ENCODE measurements around the gene WDR88.
"Not testable (repeated sequence)": the region's sequence is repeated elsewhere in the genome, so short reads cannot be mapped to it uniquely, and the experiment has no call there.

The WDR88 gene

DNA sequence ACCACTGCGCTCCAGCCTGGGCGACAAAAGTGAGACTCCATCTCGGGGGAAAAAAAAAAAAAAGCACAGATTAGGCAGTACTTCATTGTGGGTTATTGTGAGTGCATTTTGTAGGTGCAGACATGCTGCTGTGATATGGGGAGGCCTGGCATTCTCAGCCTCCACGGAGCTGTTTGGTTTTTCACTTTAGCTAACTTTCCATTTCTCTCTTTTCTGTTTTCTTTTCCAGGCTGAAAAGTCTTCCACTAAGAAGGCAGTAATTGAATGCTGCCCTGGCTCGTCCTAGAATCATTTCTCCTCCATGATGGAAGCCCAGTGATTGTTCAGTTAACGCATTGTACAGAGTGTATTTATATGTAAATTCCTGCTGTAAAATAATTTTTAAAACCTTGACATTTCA is 2.0 kb upstream of the WDR88 start:
- no peak for DNase-seq

DNA sequence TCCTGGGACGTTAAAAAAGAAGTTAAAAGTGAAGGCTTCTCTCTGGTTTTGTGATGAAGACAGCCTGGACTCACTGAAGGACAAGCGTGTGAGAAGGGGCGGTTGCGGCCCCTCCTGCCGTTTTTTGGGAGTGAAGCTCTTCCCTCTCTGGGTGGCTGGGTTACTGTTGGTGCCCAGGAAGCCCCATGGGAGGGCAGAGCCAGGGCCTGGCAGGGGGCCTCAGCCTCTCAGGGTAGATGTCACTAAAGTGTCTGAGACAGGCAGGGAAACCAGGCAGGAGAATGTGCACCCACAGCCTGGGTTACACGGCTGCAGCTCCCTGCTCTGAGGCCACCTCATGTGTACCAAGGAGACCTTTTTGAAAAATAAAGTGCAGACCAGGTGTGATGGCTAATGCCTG is 1.5 kb upstream of the WDR88 start:
- no peak for DNase-seq

DNA sequence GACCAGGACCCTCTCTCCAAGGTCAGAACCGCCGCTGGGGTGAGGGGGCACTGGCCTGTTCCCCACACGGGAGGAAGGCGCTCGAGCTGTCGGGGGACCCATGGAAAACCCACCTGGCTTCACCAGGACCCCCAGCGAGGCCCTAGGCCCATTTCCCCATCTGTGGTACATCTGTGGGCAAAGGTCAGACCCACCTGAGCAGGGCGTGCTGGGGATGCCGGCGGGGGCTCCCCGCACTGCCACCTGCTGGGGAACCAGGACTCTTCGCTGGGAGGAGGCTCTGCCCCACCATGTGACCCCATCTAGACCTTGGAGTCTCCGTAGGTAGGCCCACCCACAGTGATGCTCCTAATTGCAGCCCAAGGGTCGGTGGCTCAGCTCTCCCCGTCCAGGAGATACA is 511 bp downstream of the WDR88 start:
- DNase-seq = no peak

DNA sequence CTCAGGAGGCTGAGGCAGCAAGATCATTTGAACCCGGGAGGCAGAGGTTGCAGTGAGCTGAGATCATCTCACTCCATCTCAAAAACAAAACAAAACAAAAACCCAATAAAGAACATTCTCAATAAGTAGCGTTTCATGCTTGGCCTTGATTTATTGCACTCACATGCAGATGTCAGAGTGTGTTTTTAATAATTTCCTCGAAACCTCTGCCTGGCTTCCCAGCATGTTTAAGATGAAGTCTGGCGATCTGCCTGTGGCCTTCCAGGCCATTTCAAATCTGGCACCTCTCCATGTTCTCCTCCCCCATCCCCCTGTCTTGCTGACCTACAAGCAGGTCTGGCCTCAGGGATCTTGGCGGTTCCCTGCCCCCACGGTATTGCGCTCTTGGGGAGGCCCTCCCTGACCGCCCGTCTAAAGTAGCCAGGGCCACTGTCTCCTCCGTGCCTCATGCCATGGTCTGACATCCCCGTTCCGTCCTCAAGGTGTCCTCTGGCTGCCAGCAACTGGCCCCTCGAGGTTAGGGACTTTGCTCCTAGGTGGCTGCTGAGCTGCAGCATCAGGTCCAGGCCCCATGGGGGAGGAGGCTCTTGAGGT is 1.6 kb downstream of the WDR88 start:
- DNase-seq = no peak

DNA sequence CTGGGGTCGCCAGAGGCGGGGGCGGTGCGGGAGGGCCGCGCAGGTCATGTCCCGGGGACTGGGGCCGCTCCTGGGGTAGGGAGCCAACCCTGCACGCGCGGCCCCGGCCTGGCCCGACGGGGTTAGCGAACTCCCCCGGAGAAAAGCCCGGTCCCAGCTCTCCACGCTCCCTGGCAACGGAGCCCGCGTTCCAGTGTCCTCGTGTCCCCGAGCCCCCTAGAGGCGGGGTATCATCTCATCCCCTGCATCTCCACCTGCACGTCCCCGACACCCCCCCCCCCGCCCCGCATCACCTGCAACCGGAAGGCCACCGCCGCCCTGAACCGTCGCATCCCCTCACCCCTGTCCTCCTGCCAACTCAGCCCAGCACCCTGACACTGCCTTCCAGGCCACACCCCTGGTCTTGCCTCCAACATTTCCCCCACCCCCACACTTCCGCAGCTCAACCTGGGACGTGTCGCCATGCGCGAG is 2.7 kb downstream of the WDR88 start:
- DNase-seq = no peak

DNA sequence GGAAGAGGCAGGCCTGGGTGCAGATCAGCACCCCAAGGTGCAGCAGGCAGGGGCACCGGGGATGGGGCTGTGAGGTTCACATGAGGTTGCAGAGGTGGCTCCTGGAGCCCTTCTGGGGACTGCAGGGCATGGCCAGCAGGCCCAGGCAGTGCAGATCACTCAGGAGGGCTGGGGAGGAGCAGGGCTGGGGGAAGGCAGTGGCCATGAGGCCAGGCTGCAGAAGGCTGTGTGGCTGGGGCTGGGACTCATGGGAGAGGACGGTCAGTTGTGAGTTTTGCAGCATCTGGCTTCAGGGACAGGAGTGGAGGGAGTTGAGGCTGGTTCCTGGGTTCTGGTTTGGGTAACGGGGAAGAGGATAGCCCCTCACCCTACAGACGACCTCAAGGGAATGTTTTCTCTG is 7.3 kb downstream of the WDR88 start:
- DNase-seq = no peak

DNA sequence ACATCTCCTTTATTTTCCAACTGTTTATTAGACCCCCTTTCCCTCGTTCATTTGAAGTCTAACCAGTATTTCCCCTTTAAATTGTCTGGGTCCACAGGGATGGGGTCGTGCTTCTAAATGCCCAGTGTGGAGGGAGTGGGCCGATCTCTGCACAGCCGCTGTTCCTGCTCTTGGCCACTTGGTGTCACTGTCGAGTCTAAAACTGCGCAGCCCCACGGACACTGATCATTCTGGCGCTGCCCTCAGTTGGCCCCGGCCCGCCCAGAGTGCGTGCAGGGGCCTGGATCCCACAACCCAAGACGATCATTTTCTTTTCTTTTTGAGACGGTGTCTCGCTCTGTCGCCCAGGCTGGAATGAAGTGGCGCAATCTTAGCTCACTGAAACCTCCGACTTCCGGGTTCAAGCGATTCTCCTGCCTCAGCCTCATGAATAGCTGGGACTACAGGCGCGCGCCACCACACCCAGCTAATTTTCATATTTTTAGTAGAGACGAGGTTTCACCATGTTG is 12.0 kb downstream of the WDR88 start:
- peak; percentile 64 for DNase-seq

DNA sequence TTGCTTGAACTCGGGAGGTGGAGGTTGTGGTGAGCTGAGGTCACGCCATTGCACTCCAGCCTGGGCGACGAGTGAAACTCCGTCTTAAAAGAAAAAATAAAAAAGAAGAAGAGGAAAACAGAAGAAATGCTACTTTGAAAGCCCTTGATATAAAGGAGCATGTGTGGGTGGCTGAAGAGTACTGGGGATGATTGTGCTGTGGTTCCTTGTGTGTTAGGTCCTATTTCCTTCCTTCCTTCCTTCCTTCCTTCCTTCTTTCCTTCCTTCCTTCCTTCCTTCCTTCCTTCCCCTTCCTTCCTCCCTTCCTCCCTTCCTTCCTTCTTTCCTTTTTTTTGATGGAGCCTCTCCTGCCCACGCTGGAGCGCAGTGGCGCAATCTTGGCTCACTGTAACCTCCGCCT is 14.3 kb downstream of the WDR88 start:
- DNase-seq = no peak

DNA sequence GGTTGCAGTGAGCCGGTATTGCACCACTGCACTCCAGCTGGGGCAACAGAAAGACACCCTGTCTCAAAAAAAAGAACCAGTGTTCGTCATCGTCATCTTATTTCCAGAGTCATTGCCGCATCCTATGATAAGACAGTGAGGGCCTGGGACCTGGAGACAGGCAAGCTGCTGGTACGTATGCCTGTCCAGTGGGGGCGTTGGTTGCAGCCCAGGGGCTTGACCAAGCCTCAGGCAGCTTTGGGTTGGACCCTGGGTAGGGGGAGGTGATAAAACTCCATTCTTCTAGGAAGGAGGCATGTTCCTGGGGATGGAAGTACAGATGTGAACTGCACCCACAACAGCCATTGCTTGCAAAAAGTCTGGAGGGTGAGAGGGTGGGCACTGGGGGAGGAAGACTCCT is 15.6 kb downstream of the WDR88 start:
- no peak for DNase-seq

DNA sequence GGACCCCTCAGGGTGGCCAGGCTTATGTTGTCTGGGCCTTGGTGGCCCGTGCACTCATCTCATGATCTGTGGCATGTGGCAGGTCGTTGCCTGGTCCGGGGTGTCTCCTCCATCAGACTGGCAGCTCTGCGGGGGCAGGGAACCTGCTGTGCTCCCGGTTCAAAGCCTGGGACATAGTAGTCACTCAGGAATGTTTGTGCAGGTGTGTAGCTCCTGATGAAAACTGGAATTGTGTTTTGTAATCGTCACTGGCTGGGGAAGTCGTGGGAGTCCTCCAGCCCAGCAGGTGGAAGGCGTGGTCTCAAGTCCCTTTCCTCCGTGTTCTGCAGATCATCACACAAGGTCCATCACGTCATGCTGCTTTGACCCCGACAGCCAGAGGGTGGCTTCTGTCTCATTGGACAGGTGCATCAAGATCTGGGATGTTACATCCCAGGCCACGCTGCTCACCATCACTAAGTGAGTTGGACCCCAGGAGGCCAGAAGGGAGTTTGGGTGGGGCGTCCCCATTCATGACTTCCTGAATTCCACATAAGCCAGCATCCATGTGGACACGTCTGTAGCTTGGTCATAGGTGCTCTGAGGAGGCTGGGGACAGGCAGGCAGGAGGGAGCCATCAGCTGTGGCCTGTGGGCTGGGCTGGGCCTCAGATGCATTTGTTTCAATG is 19.1 kb downstream of the WDR88 start:
- DNase-seq = no peak

DNA sequence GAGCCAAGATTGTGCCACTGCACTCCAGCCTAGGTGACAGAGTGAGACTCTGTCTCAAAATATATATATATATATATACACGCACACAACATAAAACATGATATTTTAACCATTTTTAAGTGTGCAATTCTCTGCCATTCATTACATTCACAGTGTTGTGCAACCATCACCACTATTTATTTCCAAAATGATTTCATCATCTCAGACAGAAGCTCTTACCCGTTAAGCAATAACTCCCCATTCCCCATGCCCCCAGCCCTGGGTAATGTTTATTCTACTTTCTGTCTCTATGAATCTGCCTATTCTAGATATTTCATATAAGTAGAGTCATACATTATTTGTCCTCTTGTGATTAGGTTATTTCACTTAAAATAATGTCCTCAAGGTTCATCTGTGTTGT is 20.3 kb downstream of the WDR88 start:
- no peak for DNase-seq

DNA sequence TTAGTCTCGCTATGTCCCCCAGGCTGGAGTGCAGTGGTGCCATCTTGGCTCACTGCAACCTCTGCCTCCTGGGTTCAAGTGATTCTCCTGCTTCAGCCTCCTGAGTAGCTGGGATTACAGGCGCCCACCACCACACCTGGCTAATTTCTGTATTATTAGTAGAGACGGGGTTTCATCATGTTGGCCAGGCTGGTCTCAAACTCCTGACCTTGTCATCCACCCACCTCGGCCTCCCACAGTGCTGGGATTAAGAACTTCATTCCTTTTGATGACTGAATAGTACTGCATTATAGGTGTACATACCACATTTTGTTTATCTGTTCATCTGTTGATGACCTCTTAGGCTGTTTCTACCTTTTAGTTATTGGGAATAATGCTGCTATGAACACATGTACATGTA is 20.7 kb downstream of the WDR88 start:
- not testable (repeated sequence) for DNase-seq

DNA sequence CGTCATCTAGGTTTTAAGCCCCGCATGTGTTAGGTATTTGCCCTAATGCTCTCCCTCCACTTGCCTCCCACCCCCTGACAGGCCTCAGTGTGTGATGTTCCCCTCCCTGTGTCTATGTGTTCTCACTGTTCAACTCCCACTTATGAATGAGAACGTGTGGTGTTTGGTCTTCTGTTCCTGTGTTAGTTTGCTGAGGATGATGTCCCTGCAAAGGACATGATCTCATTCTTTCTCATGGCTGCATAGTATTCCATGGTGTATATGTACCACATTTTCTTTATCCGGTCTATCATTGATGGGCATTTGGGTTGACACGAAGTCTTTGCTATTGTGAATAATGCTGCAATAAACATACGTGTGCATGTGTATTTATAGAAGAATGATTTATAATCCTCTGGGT is 22.4 kb downstream of the WDR88 start:
- not testable (repeated sequence) for DNase-seq

DNA sequence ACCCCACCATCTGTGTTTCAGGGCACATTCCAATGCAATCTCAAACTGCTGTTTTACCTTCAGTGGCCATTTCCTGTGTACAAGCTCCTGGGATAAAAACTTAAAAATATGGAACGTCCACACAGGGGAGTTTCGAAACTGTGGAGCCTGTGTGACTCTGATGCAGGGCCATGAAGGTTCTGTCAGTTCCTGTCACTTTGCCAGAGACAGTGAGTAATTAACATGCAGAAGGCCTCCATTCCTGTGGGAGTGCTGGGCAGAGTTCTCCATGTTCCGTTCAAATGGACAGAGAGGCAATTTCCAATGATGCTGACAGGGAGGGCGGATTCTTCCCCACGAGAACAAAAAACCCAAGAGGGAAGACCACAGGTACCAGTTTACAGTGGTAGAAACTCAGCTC is 24.4 kb downstream of the WDR88 start:
- DNase-seq = no peak

DNA sequence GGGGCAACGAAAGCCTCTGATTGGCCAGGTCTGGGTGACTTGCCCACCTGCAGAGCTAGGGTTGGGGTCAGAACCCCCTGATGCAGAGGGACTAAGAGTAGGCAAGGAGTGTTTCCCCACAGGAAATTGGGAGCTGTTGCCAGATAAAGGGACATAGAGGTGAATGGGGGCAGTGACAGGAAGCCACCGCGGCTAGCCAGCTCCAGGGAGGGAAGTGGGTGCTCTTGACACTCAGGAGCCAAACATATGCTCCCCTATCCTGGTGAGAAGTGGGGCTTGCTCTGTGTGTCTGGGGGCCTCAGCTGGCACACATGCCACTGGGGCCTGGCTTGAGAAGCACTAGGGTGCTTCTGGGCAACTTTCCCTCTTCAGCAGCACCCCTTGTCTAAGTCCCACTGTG is 26.0 kb downstream of the WDR88 start:
- no peak for DNase-seq

DNA sequence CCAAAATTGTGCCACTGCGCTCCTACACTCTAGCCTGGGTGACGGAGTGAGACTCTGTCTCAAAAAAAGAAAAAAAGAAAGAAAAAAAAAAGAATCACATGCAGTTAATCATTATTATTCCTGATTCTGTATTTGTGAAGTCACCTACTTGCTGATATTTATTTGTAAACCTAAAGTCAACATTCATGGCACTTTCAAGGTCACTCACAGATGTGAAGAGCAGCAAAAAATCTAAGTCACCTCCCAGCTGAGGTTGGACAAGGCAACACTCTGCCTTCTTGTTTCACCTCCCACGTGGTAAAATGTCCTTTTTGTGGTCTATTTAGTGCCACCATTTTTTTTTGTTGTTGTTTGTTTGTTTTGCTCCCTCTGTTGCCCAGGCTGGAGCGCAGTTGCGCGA is 26.5 kb downstream of the WDR88 start:
- DNase-seq = no peak

DNA sequence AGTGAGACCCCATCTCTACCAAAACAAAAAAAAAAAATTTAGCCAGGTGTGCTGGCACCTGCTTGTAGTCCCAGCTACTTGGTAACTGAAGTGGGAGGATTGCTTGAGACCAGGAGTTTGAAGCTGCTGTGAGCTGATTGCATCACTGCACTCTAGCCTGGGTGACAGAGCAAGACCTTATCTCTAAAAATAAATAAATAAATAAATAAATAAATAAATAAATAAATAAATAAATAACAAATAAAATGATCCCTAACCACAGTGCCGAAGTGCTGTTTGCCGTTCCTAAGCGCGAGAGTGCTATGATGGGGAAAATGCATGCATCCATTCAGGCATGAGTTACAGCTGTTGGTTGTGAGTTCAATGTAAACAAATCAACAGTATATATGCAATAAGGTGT is 27.2 kb downstream of the WDR88 start:
- no peak for DNase-seq

DNA sequence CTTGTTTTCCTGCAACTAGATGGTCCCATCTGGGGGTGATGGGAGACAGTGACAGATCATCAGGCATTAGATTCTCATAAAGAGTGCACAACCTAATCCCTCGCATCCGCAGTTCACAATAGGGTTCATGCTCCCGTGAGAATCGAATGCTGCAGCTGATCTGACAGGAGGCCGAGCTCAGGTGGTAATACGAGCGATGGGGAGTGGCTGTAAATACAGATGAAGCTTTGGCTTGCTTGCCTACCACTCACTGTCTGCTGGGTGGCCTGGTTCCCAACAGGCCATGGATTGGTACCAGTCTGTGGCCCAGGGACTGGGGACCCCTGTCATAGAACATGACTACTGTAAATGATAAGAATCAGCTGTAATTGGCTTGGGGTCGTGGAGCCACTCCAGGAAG is 28.0 kb downstream of the WDR88 start:
- DNase-seq = no peak

DNA sequence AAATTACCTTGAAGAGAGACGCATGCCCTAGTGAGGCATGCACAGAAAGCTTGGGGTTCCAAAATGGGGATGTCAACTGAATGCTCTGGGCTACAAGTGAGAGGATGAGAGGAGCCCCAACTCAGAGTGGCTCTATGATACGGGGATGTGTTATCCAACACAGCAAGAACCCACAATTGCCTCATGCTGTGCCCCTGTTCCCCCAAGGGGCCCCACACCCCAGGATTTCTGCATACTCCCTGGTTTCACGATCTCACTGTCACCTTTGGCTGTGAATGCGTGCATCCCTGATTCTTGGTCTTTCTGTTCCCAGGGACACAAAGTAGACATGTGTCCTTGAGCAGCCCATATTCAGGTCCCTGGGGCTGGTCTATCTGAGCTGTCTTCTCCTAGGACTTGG is 29.3 kb downstream of the WDR88 start:
- no peak for DNase-seq

DNA sequence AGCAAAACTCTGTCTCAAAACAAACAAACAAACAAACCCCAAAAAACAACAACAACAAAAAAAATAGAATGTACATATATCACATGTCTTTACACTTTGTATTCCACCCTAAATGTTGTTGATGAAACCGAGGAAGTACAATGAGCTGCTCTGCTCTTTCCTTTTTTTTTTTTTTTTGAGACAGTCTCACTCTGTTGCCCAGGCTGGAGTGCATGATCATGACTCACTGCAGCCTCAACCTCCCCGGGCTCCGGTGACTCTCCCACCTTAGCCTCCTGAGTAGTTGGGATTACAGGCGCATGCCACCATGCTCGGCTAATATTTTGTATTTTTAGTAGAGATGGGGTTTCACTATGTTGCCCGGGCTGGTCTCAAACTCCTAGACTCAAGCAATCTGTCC is 31.6 kb downstream of the WDR88 start:
- DNase-seq = no peak

DNA sequence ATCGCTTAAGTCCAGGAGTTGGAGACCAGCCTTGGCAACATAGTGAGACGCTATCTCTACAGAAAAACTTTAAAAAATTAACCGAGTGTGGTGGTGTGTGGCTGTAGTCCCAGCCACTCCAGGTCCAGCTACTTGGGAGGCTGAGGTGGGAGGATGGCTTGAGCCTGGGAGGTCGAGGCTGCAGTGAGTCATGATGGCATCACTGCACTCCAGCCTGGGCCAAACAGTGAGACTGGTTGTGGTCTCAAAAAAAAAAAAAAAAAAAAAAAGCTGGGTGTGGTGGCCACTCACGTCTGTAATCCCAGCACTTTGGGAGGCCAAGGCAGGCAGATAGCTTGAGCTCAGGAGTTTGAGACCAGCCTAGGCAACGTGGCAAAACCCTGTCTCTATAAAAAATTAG is 34.1 kb downstream of the WDR88 start:
- not testable (repeated sequence) for DNase-seq

DNA sequence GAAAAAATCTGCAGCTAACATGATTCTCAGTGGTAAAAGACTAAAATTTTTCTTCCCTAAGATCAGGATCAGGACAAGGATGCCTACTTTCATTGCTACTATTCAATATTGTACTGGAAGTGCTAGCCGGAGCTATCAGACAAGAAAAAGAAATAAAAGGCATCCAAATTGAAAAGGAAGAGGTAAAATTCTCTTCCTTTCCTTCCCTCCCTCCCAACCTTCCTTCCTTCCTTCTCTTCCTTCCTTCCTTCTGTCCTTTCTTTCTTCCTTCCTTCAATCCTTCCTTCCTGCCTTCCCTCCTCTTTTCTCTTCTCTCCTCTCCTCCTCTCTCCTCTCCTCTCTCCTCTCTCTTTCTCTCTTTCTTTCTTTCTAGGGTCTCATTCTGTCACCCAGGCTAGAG is 35.5 kb downstream of the WDR88 start:
- DNase-seq = no peak

DNA sequence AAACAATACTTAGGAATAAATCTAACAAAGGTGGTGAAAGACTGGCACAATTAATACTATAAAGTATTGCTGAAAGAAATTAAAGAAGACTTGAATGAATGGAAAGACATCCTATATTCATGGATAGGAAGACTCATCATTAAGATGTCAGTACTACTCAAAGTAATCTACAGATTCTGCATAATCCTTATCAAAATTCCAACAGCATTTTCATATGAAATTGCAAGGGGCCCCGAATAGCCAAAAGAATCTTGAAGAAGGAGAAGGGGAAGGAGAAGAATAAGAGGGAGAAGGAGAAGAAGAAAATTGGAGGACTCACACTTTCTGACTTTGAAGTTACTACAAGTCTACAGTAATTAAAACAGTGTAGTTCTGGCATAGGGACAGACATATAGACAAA is 36.6 kb downstream of the WDR88 start:
- no peak for DNase-seq

DNA sequence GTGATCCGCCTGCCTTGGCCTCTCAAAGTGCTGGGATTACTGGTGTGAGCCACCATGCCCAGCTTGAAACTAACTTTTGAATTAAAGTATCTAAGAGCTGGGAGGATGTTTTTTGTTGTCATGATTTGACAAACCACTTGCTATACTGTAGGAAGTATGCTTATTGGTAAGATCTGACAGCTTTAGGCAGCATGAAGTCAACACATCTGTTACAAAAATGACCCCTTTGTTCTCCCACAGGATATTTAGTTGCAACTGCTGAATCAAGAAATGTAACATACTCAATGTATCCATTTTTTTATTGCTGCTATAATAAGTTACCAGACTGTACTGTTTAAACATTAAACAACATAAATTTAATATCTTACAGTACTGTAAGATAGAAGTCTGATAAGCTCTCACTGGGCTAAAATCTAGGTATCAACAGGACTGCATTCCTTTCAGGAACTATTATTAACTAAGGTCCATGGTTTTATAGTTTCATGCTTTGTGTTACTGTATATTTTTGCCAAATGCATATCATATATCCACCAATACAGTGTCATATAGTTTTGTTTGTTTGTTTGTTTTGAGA is 39.4 kb downstream of the WDR88 start:
- DNase-seq = no peak

DNA sequence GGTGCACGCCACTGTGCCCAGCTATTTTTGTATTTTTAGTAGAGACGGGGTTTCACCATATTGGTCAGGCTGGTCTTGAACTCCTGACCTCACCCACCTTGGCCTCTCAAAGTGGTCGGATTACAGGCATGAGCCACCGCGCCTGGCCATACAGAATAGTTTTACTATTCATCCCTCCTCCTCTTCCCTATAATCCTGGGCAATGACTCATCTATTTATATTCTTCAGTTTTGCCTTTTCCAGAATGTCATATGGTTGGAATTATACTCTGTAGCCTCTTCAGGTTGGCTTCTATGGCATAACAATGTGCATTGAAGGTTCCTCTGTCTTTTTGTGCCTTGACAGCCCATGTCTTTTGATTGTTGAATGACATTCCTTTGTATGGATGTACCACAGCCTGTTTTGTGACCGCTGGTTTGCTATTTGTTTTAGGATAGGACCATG is 40.0 kb downstream of the WDR88 start:
- no peak for DNase-seq
